GM19372 (cell line): Measurements from ENCODE around the gene IPO5.
"Not testable (repeated sequence)": the region's sequence is repeated elsewhere in the genome, so short reads cannot be mapped to it uniquely, and the experiment has no call there.

Experiments used
- ATAC-seq: cut with Tn5 transposase; IDR thresholded peaks from one replicate; pipeline ENCODE4 v1.9.1; 2021; ENCODE audit warnings: mild to moderate bottlenecking, low read depth, moderate library complexity; ENCODE audit not compliant: unreplicated experiment

Gene IPO5

GRCh38 chr13:98004107-98004506, 50.6 kb downstream of the IPO5 start:
- no peak for ATAC-seq

GRCh38 chr13:98004997-98005396, 51.5 kb downstream of the IPO5 start:
- not testable (repeated sequence) for ATAC-seq

GRCh38 chr13:98007001-98007400, 53.5 kb downstream of the IPO5 start:
- ATAC-seq: no peak

- ATAC-seq: no peak
These were observed 59.8 kb downstream of the IPO5 start for GRCh38 chr13:98013241-98013640.

- ATAC-seq: no peak
These were observed 61.3 kb downstream of the IPO5 start for GRCh38 chr13:98014766-98015165.

- ATAC-seq: no peak
These were observed 64.8 kb downstream of the IPO5 start for GRCh38 chr13:98018293-98018692.

GRCh38 chr13:98019186-98019585, 65.7 kb downstream of the IPO5 start:
- ATAC-seq: no peak

GRCh38 chr13:98020271-98020670, 66.8 kb downstream of the IPO5 start:
- ATAC-seq: no peak

- no peak for ATAC-seq
These were observed 68.7 kb downstream of the IPO5 start for GRCh38 chr13:98022210-98022609.

GRCh38 chr13:98025480-98026025, 72.1 kb downstream of the IPO5 start:
- no peak for ATAC-seq

GRCh38 chr13:98026457-98026857, 73.0 kb downstream of the IPO5 start:
- no peak for ATAC-seq

- no peak for ATAC-seq
These were observed 78.7 kb downstream of the IPO5 start for GRCh38 chr13:98032168-98032567.

- no peak for ATAC-seq
These were observed 80.1 kb downstream of the IPO5 start for GRCh38 chr13:98033277-98034247.

GRCh38 chr13:98035373-98035772, 81.9 kb downstream of the IPO5 start:
- no peak for ATAC-seq

GRCh38 chr13:98036564-98037302, 83.3 kb downstream of the IPO5 start:
- ATAC-seq: not testable (repeated sequence)

- ATAC-seq: no peak
These were observed 85.8 kb downstream of the IPO5 start for GRCh38 chr13:98039261-98039660.

GRCh38 chr13:98039964-98040363, 86.5 kb downstream of the IPO5 start:
- ATAC-seq: no peak

GRCh38 chr13:98041081-98041820, 87.8 kb downstream of the IPO5 start:
- ATAC-seq: no peak

GRCh38 chr13:98044301-98044700, 90.8 kb downstream of the IPO5 start:
- no peak for ATAC-seq

GRCh38 chr13:98047785-98048184, 94.3 kb downstream of the IPO5 start:
- ATAC-seq: not testable (repeated sequence)

- ATAC-seq: no peak
These were observed 94.8 kb downstream of the IPO5 start for GRCh38 chr13:98048265-98048664.
